Pancreas (tissue), 10 donors: ENCODE measurements around the gene HSPA1B. TPM values are rescaled to one million over a fixed set of nuclear protein-coding genes. Genes with fewer than 3 reads are reported as not detected.
"Not testable (repeated sequence)": the region's sequence is repeated elsewhere in the genome, so short reads cannot be mapped to it uniquely, and the experiment has no call there.

Source experiments
- ATAC-seq, 4 donors: fragments of 200-7000 bp; cut with Tn5 transposase; one replicate each; pipeline versions ENCODE4 v1.8.0 to v1.9.1; 2020; ENCODE audit warnings: mild to moderate bottlenecking in 4 of 4, moderate library complexity in 4 of 4
- DNase-seq, 6 donors: peaks; one replicate each; pipeline ENCODE4 v3.0.0-alpha.2; 2020
- FAIRE-seq: peaks from 2 replicates; lab custom pipeline; 2012; peaks lifted over from hg19 to GRCh38; lab: Jason Lieb, UNC
- H3K27ac ChIP-seq, 4 donors: fragments of 200-600 bp; sonication (generic); 1 replicate in 3 of 4; 2 replicates in 1 of 4; pipeline versions ENCODE4 v1.5.0 to v1.8.0; 2020
- H3K27me3 ChIP-seq, 4 donors: fragments of 200-600 bp; one replicate each; pipeline ENCODE4 v1.8.0; 2021
- H3K36me3 ChIP-seq, 3 donors: fragments of 200-600 bp; sonication (generic) in 1 of 3; one replicate each; pipeline versions ENCODE4 v1.5.0 to v1.8.0; 2020 to 2021
- H3K4me1 ChIP-seq, 3 donors: fragments of 200-600 bp; one replicate each; pipeline ENCODE4 v1.8.0; 2021
- H3K4me3 ChIP-seq, 4 donors: fragments of 200-600 bp; sonication (generic) in 2 of 4; one replicate each; pipeline versions ENCODE4 v1.5.0 to v1.8.0; 2020 to 2021
- H3K9me3 ChIP-seq, 4 donors: fragments of 200-600 bp; one replicate each; pipeline ENCODE4 v1.8.0; 2021
- WGBS, 2 donors: extraction: QIAGEN DNeasy Blood & Tissue Kit; methylation state at CpG; one replicate each; pipeline ENCODE4 v1.1.7; 2013; 5-methylcytosine and 5-hydroxymethylcytosine counted together
- intact Hi-C, 3 donors: fragments of 100-400 bp; cut with DNase I; formaldehyde crosslinking; loops; one replicate each; pipeline versions ENCODE4 v1.11.1 to v1.14.2; 2022
- polyA plus RNA-seq, 2 donors: library from polyadenylated mRNA; stranded (reverse); fragments of 200-250 nt; gene quantifications; one replicate each; pipeline ENCODE4 v1.2.3, GENCODE V29; 2013
- total RNA-seq, 6 donors: library from RNA; stranded (reverse); fragmentation: NEBNext Ultra II Directional in 4 of 6; extraction: Animal tissue kit (Norgen Biotek cat#: 25700) in 4 of 6; gene quantifications; one replicate each; pipeline versions ENCODE4 v1.2.1 to v1.2.4, GENCODE V29; 2021 to 2023
- TF ChIP-seq, protein P1 (sequence below), 4 donors: fragments of 200-600 bp; sonication (generic) in 3 of 4; IDR thresholded peaks; one replicate each; pipeline versions ENCODE4 v1.5.0 to v1.8.0; 2021; ENCODE audit warnings: antibody characterized with exemption in 4 of 4
- donor health status: healthy with polysubstance abuse.
- donor health status: DM: no; HTN: no; CAD: no; lungs with moderate emphysema.
- donor health status: DM: no; HTN: no; CAD: no.
- donor health status: control.
- donor health status: control.
- donor health status: Bipolar disorder and iron deficiency.
- donor health status: DM: yes; HTN: yes; CAD: no.
- donor health status: DM: no; HTN: no; CAD: no.
- donor health status: DM: no; HTN: no; CAD: no.
- donor health status: DM: yes; HTN: yes; CAD: no.

The HSPA1B gene
- total and polyA plus RNA-seq, 8 donors, result 18.4 to 248 (median 43.2) TPM

DNA sequence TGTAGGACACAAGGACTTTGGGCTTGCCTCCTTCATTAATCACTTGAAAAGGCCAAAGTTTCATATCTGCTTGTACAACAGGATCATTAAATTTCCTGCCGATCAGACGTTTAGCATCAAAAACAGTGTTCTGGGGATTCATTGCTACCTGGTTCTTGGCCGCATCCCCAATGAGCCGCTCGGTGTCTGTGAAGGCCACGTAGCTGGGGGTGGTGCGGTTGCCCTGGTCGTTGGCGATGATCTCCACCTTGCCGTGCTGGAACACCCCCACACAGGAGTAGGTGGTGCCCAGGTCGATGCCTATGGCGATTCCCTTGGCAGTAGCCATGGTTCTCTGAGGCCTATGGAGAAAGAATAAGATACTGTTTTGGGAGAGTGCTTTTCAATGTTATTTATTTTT lies 15.9 kb upstream of the HSPA1B start:
- peaks cover 6 to 11% (median 6%) of the 10 kb centered on the region in 3 donors for H3K4me1 ChIP-seq
- TF ChIP-seq, protein P1, sequence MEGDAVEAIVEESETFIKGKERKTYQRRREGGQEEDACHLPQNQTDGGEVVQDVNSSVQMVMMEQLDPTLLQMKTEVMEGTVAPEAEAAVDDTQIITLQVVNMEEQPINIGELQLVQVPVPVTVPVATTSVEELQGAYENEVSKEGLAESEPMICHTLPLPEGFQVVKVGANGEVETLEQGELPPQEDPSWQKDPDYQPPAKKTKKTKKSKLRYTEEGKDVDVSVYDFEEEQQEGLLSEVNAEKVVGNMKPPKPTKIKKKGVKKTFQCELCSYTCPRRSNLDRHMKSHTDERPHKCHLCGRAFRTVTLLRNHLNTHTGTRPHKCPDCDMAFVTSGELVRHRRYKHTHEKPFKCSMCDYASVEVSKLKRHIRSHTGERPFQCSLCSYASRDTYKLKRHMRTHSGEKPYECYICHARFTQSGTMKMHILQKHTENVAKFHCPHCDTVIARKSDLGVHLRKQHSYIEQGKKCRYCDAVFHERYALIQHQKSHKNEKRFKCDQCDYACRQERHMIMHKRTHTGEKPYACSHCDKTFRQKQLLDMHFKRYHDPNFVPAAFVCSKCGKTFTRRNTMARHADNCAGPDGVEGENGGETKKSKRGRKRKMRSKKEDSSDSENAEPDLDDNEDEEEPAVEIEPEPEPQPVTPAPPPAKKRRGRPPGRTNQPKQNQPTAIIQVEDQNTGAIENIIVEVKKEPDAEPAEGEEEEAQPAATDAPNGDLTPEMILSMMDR (IDR thresholded peaks at IDR 0.05), result no peak
- H3K27me3 ChIP-seq, result no peaks in the 10 kb centered on the region
- ATAC-seq (no peak), DNase-seq (peak in 1 of 6 donors; percentile 22), FAIRE-seq (no peak)
- no peaks in the 10 kb centered on the region for H3K36me3 ChIP-seq
- H3K4me3 ChIP-seq, result no peak overlapping the region
- no peaks in the 10 kb centered on the region for H3K9me3 ChIP-seq
- 85 to 87% methylated on average over 12 of the region's 12 CpGs for WGBS, 2 donors
- H3K27ac ChIP-seq, result no peak overlapping the region
- intact Hi-C loops, result no loop called here

DNA sequence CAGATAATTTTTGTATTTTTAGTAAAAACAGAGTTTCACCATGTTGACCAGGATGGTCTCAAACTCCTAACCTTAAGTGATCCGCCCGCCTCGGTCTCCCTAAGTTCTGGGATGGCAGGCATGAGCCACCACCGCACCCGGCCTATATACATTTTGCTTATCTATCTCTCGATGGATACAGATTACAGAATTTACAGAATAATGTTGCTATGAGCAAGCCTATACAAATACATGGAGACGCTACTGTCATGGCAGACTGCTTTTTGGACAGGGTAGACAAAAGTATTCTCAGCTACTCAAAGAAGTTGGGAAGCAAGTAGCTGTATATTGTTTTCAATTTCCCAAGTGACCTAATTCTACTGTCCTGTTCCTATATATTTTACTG lies 14.1 kb upstream of the HSPA1B start:
- DNase-seq (no peak), FAIRE-seq (no peak), ATAC-seq (no peak)
- WGBS, 2 donors, result 90 to 92% methylated on average over 7 of the region's 7 CpGs
- intact Hi-C loops, result no loop called here
- Histone ChIP-seq H3K27ac (peak overlapping the region; percentile 33 to 100 (median 88)), H3K4me3 (no peak overlapping the region), H3K27me3 (no peaks in the 10 kb centered on the region), H3K36me3 (no peaks in the 10 kb centered on the region), H3K9me3 (no peaks in the 10 kb centered on the region), H3K4me1 (peaks cover 0 to 14% (median 6%) of the 10 kb centered on the region in 3 donors)
- TF ChIP-seq, protein P1 (IDR thresholded peaks at IDR 0.05), result no peak

DNA sequence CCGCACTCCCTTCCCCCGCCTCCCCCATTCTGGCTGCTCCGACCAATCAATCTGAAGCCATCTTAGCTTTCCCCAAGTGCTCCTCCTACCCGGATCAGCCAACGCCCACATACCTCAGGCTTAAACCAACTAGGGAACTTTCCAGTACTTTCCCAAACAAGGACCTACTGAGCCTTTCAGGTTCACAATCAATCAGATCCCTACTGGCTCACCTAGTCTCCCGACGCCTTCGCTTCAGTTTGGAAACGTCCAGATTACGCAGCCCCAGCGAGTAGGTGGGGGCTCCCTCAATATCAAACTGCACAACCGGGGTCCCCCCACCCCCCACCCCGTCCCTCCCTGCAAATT lies 12.9 kb upstream of the HSPA1B start:
- Histone ChIP-seq H3K36me3 (no peaks in the 10 kb centered on the region), H3K4me1 (peaks cover 0 to 18% (median 16%) of the 10 kb centered on the region in 3 donors), H3K4me3 (peak overlapping the region in 3 of 4 donors; percentile 8 to 44 (median 43)), H3K27ac (peak overlapping the region; percentile 78 to 100 (median 94)), H3K9me3 (no peaks in the 10 kb centered on the region), H3K27me3 (no peaks in the 10 kb centered on the region)
- intact Hi-C loops, result no loop called here
- ATAC-seq (peak; percentile 23 to 85 (median 65)), FAIRE-seq (no peak), DNase-seq (peak in 5 of 6 donors; percentile 93 to 97 (median 95))
- 0% methylated on average over 13 of the region's 13 CpGs for WGBS, 2 donors
- TF ChIP-seq, protein P1 (IDR thresholded peaks at IDR 0.05), result no peak

GRCh38 chr6:31815025-31815838 lies 12.3 kb upstream of the HSPA1B start, which contains the start of the genes HSPA1A and HSPA1L:
Gene HSPA1A (plus strand): TSS chr6:31815543. CDS start chr6:31815757, 214 bp downstream.
Gene HSPA1L (minus strand): TSS chr6:31815283. CDS start chr6:31811972, 3,311 bp downstream.
- no peaks in the 10 kb centered on the region for H3K36me3 ChIP-seq
- H3K27me3 ChIP-seq, result no peaks in the 10 kb centered on the region
- WGBS, 2 donors, result 0% methylated on average over 47 to 56 of the region's 56 CpGs
- no peaks in the 10 kb centered on the region for H3K9me3 ChIP-seq
- intact Hi-C loops, result no loop called here
- TF ChIP-seq, protein P1 (IDR thresholded peaks at IDR 0.05), result no peak
- H3K4me3 ChIP-seq, result peak within 1 kb of the TSS in 3 of 4 donors; percentile 33 to 44 (median 43)
- ATAC-seq (peak; percentile 36 to 85 (median 72)), FAIRE-seq (no peak), DNase-seq (peak; percentile 90 to 97 (median 94))
- peak within 1 kb of the TSS; percentile 78 to 100 (median 94) for H3K27ac ChIP-seq
- H3K4me1 ChIP-seq, result peaks cover 3 to 18% (median 16%) of the 10 kb centered on the region in 3 donors

DNA sequence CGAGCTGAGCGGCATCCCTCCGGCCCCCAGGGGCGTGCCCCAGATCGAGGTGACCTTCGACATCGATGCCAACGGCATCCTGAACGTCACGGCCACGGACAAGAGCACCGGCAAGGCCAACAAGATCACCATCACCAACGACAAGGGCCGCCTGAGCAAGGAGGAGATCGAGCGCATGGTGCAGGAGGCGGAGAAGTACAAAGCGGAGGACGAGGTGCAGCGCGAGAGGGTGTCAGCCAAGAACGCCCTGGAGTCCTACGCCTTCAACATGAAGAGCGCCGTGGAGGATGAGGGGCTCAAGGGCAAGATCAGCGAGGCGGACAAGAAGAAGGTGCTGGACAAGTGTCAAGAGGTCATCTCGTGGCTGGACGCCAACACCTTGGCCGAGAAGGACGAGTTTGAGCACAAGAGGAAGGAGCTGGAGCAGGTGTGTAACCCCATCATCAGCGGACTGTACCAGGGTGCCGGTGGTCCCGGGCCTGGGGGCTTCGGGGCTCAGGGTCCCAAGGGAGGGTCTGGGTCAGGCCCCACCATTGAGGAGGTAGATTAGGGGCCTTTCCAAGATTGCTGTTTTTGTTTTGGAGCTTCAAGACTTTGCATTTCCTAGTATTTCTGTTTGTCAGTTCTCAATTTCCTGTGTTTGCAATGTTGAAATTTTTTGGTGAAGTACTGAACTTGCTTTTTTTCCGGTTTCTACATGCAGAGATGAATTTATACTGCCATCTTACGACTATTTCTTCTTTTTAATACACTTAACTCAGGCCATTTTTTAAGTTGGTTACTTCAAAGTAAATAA lies 10.2 kb upstream of the HSPA1B start:
- H3K36me3 ChIP-seq, intact Hi-C loops, H3K9me3 ChIP-seq, H3K27me3 ChIP-seq, FAIRE-seq: not testable (repeated sequence)
- H3K4me3 ChIP-seq, result peak overlapping the region in 3 of 4 donors; percentile 9 to 44 (median 24)
- peak in 1 of 6 donors; percentile 89 for DNase-seq
- 26 to 57% methylated on average over 14 to 15 of the region's 37 CpGs for WGBS, 2 donors
- peak overlapping the region in 2 of 4 donors; percentile 64 for H3K27ac ChIP-seq
- H3K4me1 ChIP-seq, result peaks cover 12 to 26% (median 22%) of the 10 kb centered on the region in 3 donors
- peak in 2 of 4 donors; percentile 6 to 7 for ATAC-seq

GRCh38 chr6:31817929-31818511 lies 9.5 kb upstream of the HSPA1B start:
- WGBS, 2 donors, result 48 to 57% methylated on average over 8 of the region's 8 CpGs
- Histone ChIP-seq H3K4me1 (peaks cover 19 to 30% (median 23%) of the 10 kb centered on the region in 3 donors), H3K4me3 (peak overlapping the region in 3 of 4 donors; percentile 9 to 44 (median 24)), H3K27ac (peak overlapping the region in 2 of 4 donors; percentile 15 to 64)
- H3K36me3 ChIP-seq, FAIRE-seq, H3K27me3 ChIP-seq, ATAC-seq, intact Hi-C loops, H3K9me3 ChIP-seq: not testable (repeated sequence)
- peak in 2 of 6 donors; percentile 45 to 87 for DNase-seq
